GM18508 (cell line): ENCODE data around the gene GAR1.
"Not testable (repeated sequence)": the region's sequence is repeated elsewhere in the genome, so short reads cannot be mapped to it uniquely, and the experiment has no call there.

Source experiments
- ATAC-seq: cut with Tn5 transposase; IDR thresholded peaks from one replicate; pipeline ENCODE4 v1.9.1; 2021; ENCODE audit warnings: moderate number of reproducible peaks; ENCODE audit not compliant: insufficient read depth, unreplicated experiment

GAR1 gene

GRCh38 chr4:109815151-109816081 is at the start of gene GAR1:
TSS of gene GAR1 (plus strand) at chr4:109815762. CDS start at chr4:109816165, 403 bp downstream.
- ATAC-seq: peak; percentile 97

GRCh38 chr4:109782092-109782491 is 33.5 kb upstream of the GAR1 start:
- ATAC-seq: not testable (repeated sequence)

- no peak for ATAC-seq
These were observed 28.7 kb upstream of the GAR1 start for GRCh38 chr4:109786846-109787245.

- no peak for ATAC-seq
These were observed 27.8 kb upstream of the GAR1 start for GRCh38 chr4:109787807-109788206.

GRCh38 chr4:109795059-109795458 is 20.5 kb upstream of the GAR1 start:
- ATAC-seq: no peak

- no peak for ATAC-seq
These were observed 16.7 kb upstream of the GAR1 start for GRCh38 chr4:109798866-109799265.

- ATAC-seq: no peak
These were observed 14.3 kb upstream of the GAR1 start for GRCh38 chr4:109801099-109801789.

GRCh38 chr4:109801895-109802319 is 13.7 kb upstream of the GAR1 start, which contains the start of gene CFI:
TSS of gene CFI (minus strand) at chr4:109801999. CDS start at chr4:109801971, 28 bp downstream.
- ATAC-seq: no peak

- peak; percentile 55 for ATAC-seq
These were observed 11.5 kb upstream of the GAR1 start for GRCh38 chr4:109803924-109804571.

GRCh38 chr4:109809655-109810054 is 5.9 kb upstream of the GAR1 start:
- ATAC-seq: no peak

GRCh38 chr4:109810552-109811387 is 4.8 kb upstream of the GAR1 start:
- ATAC-seq: no peak

GRCh38 chr4:109811707-109812106 is 3.9 kb upstream of the GAR1 start:
- ATAC-seq: no peak

- ATAC-seq: no peak
These were observed 500 bp downstream of the GAR1 start for GRCh38 chr4:109816082-109816442.

GRCh38 chr4:109816894-109817293 is 1.3 kb downstream of the GAR1 start:
- no peak for ATAC-seq

- no peak for ATAC-seq
These were observed 2.7 kb downstream of the GAR1 start for GRCh38 chr4:109818268-109818667.

- ATAC-seq: no peak
These were observed 5.0 kb downstream of the GAR1 start for GRCh38 chr4:109820563-109820962.

GRCh38 chr4:109821185-109821584 is 5.6 kb downstream of the GAR1 start:
- ATAC-seq: no peak

GRCh38 chr4:109826719-109827118 is 11.2 kb downstream of the GAR1 start:
- peak; percentile 55 for ATAC-seq

GRCh38 chr4:109827672-109828071 is 12.1 kb downstream of the GAR1 start, which contains the start of gene RRH:
TSS of gene RRH (plus strand) at chr4:109827972. CDS start at chr4:109828028, 56 bp downstream.
- no peak for ATAC-seq

GRCh38 chr4:109833756-109834155 is 18.2 kb downstream of the GAR1 start:
- ATAC-seq: no peak
